GM08714 (cell line): Measurements from ENCODE around the gene RSPRY1.
"Not testable (repeated sequence)": the region's sequence is repeated elsewhere in the genome, so short reads cannot be mapped to it uniquely, and the experiment has no call there.

Source experiments
- H3K4me3 ChIP-seq: fragments of 200-500 bp; sonication (Bioruptor generic); 2 replicates; pipeline ENCODE4 v1.5.1; 2014; ENCODE audit warnings: mild to moderate bottlenecking, low read length, inconsistent platforms
- ZNF274 ChIP-seq: IDR thresholded peaks from 2 replicates; pipeline ENCODE4 v1.6.1; 2012; ENCODE audit warnings: mild to moderate bottlenecking, low read depth, low read length

The RSPRY1 gene

DNA sequence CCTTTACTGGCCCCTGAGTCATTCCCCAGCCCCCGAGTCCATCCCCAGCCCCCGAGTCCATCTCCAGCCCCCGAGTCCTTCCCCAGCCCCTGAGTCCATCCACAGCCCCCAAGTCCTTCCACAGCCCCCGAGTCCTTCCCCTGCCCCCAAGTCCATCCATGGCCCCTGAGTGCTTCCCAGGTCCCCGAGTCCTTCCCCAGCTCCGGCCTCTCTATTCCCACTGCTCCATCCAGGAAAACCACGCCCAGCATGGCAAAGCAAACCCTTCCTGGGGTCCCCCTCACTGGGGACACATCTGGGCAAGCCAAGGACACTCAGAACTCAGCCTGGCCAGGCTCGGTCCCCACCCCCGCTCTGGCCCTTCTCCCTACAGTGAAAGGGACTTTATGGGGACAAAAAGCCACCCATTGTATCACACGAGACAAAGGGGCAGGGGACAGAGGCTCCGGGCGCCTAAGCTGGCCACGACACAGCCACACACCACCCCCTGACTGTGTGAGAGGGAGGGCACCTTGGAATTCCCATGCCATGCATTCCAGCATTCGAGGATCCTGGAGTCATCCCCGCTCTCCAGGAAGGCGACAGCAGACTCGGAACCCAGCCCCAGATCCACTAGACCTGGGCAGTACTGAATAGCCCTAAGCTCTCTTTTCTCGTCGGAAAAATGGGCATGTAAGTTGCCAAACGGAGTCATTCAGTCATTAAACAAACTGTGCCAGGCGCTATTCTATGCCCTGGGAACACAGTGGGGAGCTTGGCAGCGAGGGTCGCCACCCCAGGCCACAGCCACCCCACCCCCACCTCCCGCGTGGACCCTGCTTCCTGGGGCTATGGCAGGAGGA is 84.3 kb downstream of the RSPRY1 start:
- TF ChIP-seq ZNF274: no peak
- H3K4me3 ChIP-seq: no peak overlapping the region

- no peak overlapping the region for H3K4me3 ChIP-seq
- no peak for TF ChIP-seq ZNF274
These were observed 84.9 kb downstream of the RSPRY1 start for GRCh38 chr16:57271063-57271345.

DNA sequence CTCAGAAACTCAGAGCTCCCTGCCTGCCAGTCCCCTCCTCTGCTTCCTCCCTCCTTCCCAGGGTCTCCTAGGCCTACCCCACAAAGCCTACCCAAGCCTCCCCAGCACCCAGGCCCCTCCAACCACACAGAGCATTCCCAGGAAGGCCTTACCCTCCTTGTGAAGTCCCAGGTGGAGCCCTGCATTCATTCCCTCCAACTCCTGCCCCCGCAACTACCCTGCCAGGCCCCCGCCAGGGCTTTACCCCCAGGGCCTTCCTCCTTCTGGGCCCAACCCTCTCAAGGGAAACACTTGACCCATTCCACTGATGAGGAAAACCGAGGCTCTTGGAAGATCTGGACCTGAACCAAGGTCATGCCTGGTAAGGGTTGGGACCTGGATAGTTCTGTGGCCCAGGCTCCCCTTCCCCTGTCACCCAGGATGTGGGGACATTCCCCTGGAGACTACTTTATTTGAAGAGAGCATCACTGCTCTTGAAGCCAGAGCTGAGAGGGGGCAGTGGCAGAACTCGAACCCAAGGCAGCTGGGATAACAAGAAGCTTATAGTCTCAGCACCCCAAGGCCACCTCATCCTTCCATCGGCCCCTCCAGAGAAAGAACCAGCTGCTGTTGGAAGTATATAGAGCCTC is 85.9 kb downstream of the RSPRY1 start:
- TF ChIP-seq ZNF274: no peak
- no peak overlapping the region for H3K4me3 ChIP-seq

DNA sequence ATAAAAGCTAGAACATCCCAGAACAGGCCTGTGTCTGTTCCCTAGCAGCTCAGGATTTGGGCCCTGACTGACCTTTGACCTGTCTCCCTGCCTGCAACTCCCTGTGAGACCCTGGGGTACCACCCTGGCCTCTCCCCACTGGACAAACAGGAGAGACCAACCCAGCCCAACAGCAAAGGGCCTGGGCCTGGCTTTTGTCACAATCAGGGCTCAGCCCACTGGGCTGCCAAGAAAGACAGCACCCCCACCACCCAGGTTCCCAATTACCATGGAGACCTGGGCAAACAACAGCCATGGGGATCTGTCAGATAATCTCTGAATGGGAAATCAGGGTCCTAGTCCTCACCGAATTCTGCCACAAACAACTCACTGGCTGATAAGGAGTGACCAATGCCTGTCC is 87.2 kb downstream of the RSPRY1 start:
- H3K4me3 ChIP-seq: no peak overlapping the region
- TF ChIP-seq ZNF274: no peak

- TF ChIP-seq ZNF274: no peak
- no peak overlapping the region for H3K4me3 ChIP-seq
These were observed 87.7 kb downstream of the RSPRY1 start for GRCh38 chr16:57273826-57274225.

DNA sequence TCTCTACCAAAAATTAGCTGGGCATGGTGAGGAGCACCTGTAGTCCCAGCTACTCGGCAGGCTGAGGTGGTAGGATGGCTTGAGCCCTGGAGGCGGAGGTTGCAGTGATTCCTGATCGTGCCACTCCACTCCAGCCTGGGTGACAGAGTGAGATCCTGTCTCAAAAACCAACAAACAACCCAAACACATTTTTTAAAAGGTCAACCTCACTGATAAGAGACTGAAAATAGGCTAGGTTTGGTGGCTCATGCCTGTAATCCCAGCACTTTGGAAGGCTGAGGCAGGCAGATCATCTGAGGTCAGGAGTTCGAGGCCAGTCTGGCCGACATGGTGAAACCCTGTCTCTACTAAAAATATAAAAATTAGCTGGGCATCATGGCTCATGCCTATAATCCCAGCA is 89.8 kb downstream of the RSPRY1 start:
- H3K4me3 ChIP-seq: not testable (repeated sequence)

- H3K4me3 ChIP-seq: no peak overlapping the region
- no peak for TF ChIP-seq ZNF274
These were observed 90.5 kb downstream of the RSPRY1 start for GRCh38 chr16:57276596-57276995.

DNA sequence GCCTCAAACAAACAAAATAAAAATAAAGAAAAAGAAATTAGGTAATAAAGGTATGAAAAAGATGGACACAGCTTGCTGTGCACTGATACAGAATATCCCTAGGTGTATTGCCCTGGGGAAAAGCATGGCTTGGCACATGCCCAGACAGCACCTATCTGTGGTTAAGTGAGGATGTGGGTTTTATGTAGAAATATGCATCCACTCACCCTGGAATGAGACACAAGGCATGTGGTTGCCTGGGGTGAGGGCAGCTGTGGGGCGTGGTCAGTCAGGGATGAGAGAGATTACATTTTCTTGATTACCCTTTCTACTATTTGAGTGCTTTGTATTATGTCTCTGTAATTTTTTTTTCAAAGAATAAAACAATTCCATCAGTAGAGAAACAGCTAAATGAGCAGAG is 91.5 kb downstream of the RSPRY1 start:
- TF ChIP-seq ZNF274: no peak
- no peak overlapping the region for H3K4me3 ChIP-seq

DNA sequence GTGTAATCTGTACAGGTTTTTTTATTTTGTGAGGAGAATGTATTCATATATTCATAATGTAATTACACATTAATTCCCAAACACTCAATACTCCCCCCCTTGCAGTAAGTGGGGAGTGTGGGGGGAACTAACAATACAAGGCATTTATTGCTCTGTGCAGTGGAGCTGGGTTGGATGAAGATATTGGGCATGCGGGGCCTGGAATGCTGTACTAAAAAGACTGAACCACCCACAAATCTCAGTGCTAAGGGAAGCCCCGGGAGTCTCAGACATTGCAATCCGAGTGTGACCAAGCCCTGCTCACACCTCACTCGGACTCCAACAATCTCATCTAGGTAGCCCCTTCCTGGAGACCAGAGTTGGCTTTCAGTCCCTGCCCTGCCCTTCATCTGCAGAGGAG is 92.4 kb downstream of the RSPRY1 start:
- no peak overlapping the region for H3K4me3 ChIP-seq
- no peak for TF ChIP-seq ZNF274

- TF ChIP-seq ZNF274: no peak
- no peak overlapping the region for H3K4me3 ChIP-seq
These were observed 93.9 kb downstream of the RSPRY1 start for GRCh38 chr16:57279780-57280638.

DNA sequence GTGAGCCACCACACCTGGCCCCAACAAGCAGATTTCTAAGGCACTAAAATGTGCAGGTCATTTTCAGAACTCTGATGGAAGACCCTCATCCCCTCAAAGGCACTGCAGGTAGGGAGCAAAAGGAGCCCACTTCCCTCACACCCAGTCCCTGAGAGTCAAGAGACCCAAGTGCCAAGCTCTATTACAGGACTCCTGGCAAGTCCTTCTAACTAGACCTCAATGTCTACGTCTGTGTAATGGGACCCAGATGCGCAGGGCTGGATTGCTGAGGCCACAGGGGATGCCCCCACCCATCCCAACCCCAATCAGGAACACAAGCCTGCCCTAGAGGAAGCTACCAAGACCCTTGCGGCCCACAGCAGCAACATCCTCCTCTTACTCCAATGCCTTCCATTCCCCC is 95.7 kb downstream of the RSPRY1 start:
- no peak for TF ChIP-seq ZNF274
- H3K4me3 ChIP-seq: no peak overlapping the region

DNA sequence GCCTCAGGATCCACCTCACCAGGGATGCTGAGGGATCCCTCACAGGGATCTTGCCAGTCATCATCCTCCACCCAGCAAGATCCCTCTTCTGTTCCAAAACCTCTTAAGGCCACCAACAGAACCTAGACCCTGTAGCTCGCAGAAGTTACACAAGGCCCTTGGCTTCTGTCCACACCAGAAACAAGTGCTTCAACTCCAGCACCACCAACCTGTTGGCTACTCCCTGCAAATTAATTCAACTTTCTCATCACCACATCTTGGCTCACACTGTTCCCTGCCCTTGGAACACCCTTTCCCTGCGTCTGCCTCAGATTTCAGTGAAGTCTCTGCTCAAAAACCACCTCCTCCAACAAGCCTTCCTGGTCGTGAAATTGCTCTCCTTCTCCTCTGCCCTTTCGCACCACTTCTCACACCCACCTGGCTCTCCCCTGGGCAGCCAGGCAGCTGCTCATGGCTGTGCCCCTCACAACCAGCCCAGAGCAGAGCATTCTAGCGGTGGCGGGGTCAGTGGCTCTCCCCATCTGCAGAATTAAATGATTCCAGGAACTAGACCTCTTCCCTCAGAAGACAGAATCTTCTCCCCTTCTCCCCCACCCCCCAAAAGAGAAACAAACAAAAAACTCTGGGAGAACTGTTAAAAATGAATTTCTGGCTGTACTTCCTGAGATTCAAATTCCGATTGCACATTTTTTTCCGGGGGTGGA is 96.5 kb downstream of the RSPRY1 start:
- TF ChIP-seq ZNF274: no peak

DNA sequence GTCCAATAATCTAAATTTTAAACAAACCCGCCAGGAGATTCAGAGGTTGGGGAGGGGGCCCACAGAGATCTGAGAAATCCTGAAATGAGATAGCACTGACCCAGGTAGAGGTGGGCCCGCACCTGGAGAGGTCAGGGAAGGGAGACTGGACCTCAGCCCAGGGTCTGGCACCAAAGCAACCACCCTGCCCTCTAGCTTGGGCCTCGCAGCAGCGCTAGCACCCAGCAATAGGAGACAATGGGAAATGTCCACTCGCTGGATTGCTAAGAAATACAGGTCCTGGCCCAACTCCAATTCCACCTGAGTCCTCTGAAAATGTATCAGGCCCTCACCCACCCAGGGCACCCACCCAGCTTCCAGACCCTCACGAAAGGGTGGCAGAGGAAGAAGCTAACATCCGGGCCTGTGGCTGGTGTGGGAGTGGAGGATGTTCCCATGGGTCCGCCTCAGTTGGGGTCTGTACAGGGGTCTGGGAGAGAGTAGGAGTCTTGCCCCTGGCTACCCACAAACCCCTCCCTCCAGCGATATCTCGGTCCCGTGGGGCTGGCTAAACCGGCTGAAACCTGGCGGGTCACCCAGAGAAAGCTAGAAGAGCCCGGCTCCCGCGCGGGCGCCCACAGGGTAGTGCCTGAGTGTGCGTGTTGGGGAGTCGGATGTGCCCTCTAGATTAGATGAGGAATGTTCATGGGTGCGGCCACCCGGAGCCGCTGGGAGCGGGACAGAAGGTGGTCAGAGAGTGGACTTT is 97.3 kb downstream of the RSPRY1 start:
- H3K4me3 ChIP-seq: no peak overlapping the region
- no peak for TF ChIP-seq ZNF274

More for the DNA sequence above, 96.5 kb downstream of the RSPRY1 start:
- H3K4me3 ChIP-seq: no peak overlapping the region

DNA sequence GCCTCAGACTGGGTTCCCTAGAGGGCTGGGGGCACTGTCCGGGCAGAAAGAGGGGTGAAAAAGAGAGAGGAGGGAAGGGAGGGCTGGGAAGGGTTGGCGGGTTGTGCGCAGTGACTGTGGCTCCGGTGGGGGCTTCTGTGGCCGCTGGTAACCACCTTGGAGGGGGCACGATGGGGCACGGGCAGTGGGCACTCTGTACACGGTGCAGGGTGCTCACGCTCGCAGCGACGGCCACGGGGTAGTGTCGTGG is 97.8 kb downstream of the RSPRY1 start:
- TF ChIP-seq ZNF274: no peak
- no peak overlapping the region; the same call in 1 of the 2 replicates for H3K4me3 ChIP-seq
